SK-N-MC (cell line): Measurements from ENCODE around the gene MYO16.

Source experiments
- EZH2 ChIP-seq: fragments of 200-600 bp; sonication (generic); IDR thresholded peaks from one replicate; pipeline ENCODE4 v1.6.1; 2017; ENCODE audit warnings: antibody characterized with exemption
- FOXP2 ChIP-seq: optimal IDR thresholded peaks from 2 replicates; pipeline ENCODE3; 2011; ENCODE audit warnings: mild to moderate bottlenecking, moderate library complexity; ENCODE audit not compliant: insufficient read depth; ENCODE audit errors: extremely low read length, control extremely low read depth

DNA sequence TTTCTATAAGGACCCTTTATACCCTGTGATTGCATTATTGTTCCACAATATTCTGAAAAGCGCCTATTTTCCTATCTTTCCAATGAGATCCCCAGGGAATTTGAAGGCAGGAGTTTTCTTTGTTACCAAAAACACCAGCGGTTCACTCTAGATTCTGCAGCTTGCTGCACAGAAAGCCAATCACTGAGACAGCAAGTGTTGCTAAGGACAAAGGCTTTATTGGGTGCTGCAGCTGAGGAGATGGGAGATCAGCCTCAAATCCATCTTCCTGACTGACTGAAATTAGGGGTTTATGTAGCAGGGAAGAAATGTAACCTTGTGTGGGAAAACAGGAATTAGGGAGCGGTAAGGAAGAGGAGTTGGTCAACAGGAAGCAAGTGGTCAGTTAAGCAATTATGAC, 42.6 kb upstream of the MYO16 start:
- TF ChIP-seq FOXP2, result no peak
- no peak for TF ChIP-seq EZH2
